Measurements from ENCODE around the gene NCOA6.
"Not testable (repeated sequence)": the region's sequence is repeated elsewhere in the genome, so short reads cannot be mapped to it uniquely, and the experiment has no call there.

The NCOA6 gene

DNA sequence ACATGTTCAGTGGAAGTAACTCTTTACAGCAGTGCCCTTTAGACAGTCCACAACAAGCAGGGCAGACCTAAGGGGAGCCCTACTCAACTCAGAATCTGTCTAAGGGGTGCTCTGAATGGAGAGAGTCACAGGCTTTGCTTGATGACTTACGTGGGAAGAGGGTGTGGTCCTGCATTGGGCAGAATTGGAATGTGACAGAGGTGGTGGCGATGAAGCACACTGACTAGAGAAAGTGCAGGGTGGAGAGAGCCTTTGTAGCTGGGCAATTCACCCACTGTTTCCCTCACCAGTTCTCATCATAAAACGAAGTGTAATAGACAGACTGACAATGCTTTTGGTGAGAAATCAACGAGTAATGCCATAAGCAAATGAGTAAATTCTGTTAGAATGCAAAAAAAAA is 110.1 kb downstream of the NCOA6 start:
- no peak overlapping the region for H3K4me3 ChIP-seq (ENCODE audit: low read length)
- no peaks in the 10 kb centered on the region for H3K9me3 ChIP-seq (replicated peaks; ENCODE audit: low read length)
- H3K4me1 ChIP-seq (ENCODE audit: control insufficient read depth, insufficient read depth, low read length), result peaks cover 19% of the 10 kb centered on the region
- H3K4me2 ChIP-seq (ENCODE audit: low read length), result no peak overlapping the region
- H3K36me3 ChIP-seq (ENCODE audit: insufficient read depth, low read length), result peaks cover 30% of the 10 kb centered on the region
- no peak overlapping the region for H3K9ac ChIP-seq (ENCODE audit: low read depth, low read length)
- H3K27me3 ChIP-seq (ENCODE audit: control insufficient read depth, insufficient read depth, low read length), result no peaks in the 10 kb centered on the region

DNA sequence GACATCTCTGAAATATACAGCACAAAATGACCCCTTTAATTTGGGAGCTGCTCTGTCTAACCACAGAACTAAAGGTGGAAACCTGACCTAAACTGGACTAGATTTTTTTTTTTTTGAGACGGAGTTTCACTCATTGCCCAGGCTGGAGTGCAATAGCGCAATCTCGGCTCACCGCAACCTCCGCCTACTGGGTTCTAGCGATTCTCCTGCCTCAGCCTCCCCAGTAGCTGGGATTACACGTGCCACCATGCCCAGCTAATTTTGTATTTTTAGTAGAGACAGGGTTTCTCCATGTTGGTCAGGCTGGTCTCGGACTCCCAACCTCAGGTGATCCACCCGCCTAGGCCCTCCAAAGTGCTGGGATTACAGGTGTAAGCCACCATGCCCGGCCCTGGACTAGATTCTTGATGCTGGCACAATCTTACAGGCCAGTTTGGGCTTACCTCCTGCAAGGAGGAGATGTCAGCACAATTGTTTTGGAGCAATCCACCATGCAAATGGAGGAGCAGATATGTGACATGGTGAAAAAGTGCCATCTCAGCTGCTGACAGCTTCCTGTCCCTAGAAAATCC is 111.4 kb downstream of the NCOA6 start:
- H3K27me3 ChIP-seq (ENCODE audit: control insufficient read depth, insufficient read depth, low read length); H3K9ac ChIP-seq (ENCODE audit: low read depth, low read length); H3K9me3 ChIP-seq (replicated peaks; ENCODE audit: low read length); H3K4me3 ChIP-seq (ENCODE audit: low read length): not testable (repeated sequence)
- H3K4me1 ChIP-seq (ENCODE audit: control insufficient read depth, insufficient read depth, low read length), result peaks cover 26% of the 10 kb centered on the region
- peaks cover 30% of the 10 kb centered on the region for H3K36me3 ChIP-seq (ENCODE audit: insufficient read depth, low read length)
- peak overlapping the region; percentile 36 for H3K4me2 ChIP-seq (ENCODE audit: low read length)

- Histone ChIP-seq H3K4me2 (ENCODE audit: low read length) (peak overlapping the region; percentile 36), H3K36me3 (ENCODE audit: insufficient read depth, low read length) (peaks cover 30% of the 10 kb centered on the region), H3K9ac (ENCODE audit: low read depth, low read length) (no peak overlapping the region), H3K9me3 (replicated peaks; ENCODE audit: low read length) (no peaks in the 10 kb centered on the region), H3K4me1 (ENCODE audit: control insufficient read depth, insufficient read depth, low read length) (peaks cover 30% of the 10 kb centered on the region), H3K27me3 (ENCODE audit: control insufficient read depth, insufficient read depth, low read length) (no peaks in the 10 kb centered on the region), H3K4me3 (ENCODE audit: low read length) (no peak overlapping the region)
Observed at GRCh38 chr20:34713194-34713943, 112.1 kb downstream of the NCOA6 start.

DNA sequence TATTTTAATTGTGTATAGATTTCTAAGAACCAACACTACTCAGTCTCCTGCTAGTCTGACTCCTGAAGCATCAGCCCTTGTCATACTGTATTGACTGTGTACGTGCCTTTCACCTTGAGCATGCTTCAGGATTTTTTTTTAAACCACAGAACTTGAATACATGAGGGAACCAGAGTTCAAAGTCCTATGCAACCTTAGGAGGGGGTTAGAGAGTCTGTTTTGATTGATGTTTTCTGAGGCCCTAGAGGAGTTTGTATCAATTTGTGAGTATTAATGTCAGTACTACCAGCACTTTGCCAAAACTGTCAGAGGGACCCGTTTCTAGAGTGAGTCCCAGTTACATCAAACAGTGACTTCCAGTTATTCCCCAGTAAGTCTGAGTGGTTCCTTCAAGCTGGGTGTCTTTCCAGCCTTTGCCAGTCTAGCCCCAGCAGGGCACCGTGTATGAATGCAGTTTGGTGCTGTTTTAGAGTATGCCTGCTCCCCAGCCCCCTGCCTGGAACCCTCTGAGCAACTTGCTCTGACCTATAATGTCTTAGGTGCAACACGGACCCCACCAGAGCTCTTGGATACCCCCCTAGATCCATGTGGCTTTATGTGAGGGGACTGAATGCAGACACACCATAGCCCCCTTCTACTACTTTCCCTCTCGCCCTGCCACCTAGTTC is 112.8 kb downstream of the NCOA6 start:
- Histone ChIP-seq H3K4me1 (ENCODE audit: control insufficient read depth, insufficient read depth, low read length) (peaks cover 30% of the 10 kb centered on the region), H3K27me3 (ENCODE audit: control insufficient read depth, insufficient read depth, low read length) (no peaks in the 10 kb centered on the region), H3K9ac (ENCODE audit: low read depth, low read length) (no peak overlapping the region), H3K4me2 (ENCODE audit: low read length) (peak overlapping the region; percentile 4), H3K4me3 (ENCODE audit: low read length) (no peak overlapping the region), H3K9me3 (replicated peaks; ENCODE audit: low read length) (no peaks in the 10 kb centered on the region), H3K36me3 (ENCODE audit: insufficient read depth, low read length) (peaks cover 30% of the 10 kb centered on the region)

DNA sequence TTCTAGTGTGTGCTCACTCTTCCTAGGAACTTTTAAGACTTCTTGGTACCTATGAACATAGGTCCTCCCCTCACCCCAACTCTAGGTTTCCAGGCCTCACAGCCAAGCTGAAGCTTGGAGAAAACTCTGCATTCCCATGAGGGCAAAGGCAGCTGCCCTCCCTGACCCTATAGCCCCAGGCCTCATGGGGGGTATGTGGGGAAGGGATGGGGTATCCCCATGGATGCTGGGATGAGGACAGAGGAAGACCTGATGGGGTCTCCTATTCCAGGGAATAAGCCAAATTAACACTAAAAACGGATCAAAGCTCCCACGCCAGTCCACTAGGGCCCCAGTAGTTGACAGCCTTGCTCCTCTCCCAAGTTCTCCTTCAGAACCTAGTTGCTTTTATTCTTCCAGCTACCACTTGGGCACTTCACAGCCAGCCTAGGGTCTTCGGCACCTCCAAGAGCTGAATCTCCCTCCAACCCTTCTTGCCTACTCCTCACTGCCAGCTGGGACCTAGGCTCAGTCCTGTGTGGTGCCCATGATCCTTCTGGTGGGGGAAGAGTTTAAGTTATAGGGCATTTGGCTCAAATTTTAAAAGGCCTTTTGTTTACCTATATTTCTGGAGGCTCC is 113.5 kb downstream of the NCOA6 start:
- Histone ChIP-seq H3K4me3 (ENCODE audit: low read length) (no peak overlapping the region), H3K9me3 (replicated peaks; ENCODE audit: low read length) (no peaks in the 10 kb centered on the region), H3K4me2 (ENCODE audit: low read length) (no peak overlapping the region), H3K36me3 (ENCODE audit: insufficient read depth, low read length) (peaks cover 27% of the 10 kb centered on the region), H3K4me1 (ENCODE audit: control insufficient read depth, insufficient read depth, low read length) (peaks cover 30% of the 10 kb centered on the region), H3K27me3 (ENCODE audit: control insufficient read depth, insufficient read depth, low read length) (no peaks in the 10 kb centered on the region), H3K9ac (ENCODE audit: low read depth, low read length) (no peak overlapping the region)

- peaks cover 30% of the 10 kb centered on the region for H3K4me1 ChIP-seq (ENCODE audit: control insufficient read depth, insufficient read depth, low read length)
- no peak overlapping the region for H3K4me3 ChIP-seq (ENCODE audit: low read length)
- H3K9ac ChIP-seq (ENCODE audit: low read depth, low read length), result no peak overlapping the region
- peaks cover 27% of the 10 kb centered on the region for H3K36me3 ChIP-seq (ENCODE audit: insufficient read depth, low read length)
- no peak overlapping the region for H3K4me2 ChIP-seq (ENCODE audit: low read length)
- H3K9me3 ChIP-seq (replicated peaks; ENCODE audit: low read length), result no peaks in the 10 kb centered on the region
- H3K27me3 ChIP-seq (ENCODE audit: control insufficient read depth, insufficient read depth, low read length), result no peaks in the 10 kb centered on the region
Observed at GRCh38 chr20:34710861-34711574, 114.4 kb downstream of the NCOA6 start.

DNA sequence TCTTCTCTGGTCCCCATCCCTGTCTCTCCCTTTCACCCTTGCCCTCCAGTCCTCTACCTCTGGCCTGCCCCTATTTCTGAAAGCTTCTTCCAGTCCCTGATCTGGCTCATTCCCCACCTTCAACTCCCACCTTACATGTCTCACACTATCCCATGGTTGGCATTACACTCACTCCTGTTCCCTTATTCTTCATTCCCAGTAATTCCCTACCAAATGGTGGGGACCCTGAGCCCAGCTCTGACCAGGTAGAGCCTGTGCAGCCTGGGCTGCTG is 114.9 kb downstream of the NCOA6 start:
- Histone ChIP-seq H3K4me3 (ENCODE audit: low read length) (peak overlapping the region; percentile 82), H3K36me3 (ENCODE audit: insufficient read depth, low read length) (peaks cover 27% of the 10 kb centered on the region)

GRCh38 chr20:34709831-34710567 is 115.5 kb downstream of the NCOA6 start:
- H3K4me3 ChIP-seq (ENCODE audit: low read length), result peak overlapping the region; percentile 82
- H3K4me2 ChIP-seq (ENCODE audit: low read length), result peak overlapping the region; percentile 93
- no peaks in the 10 kb centered on the region for H3K27me3 ChIP-seq (ENCODE audit: control insufficient read depth, insufficient read depth, low read length)
- peaks cover 27% of the 10 kb centered on the region for H3K36me3 ChIP-seq (ENCODE audit: insufficient read depth, low read length)
- peak overlapping the region; percentile 83 for H3K9ac ChIP-seq (ENCODE audit: low read depth, low read length)
- H3K9me3 ChIP-seq (replicated peaks; ENCODE audit: low read length), result no peaks in the 10 kb centered on the region
- H3K4me1 ChIP-seq (ENCODE audit: control insufficient read depth, insufficient read depth, low read length), result peaks cover 39% of the 10 kb centered on the region

More for the DNA sequence above, 114.9 kb downstream of the NCOA6 start:
- no peaks in the 10 kb centered on the region for H3K27me3 ChIP-seq (ENCODE audit: control insufficient read depth, insufficient read depth, low read length)
- H3K9ac ChIP-seq (ENCODE audit: low read depth, low read length), result peak overlapping the region; percentile 83
- H3K4me1 ChIP-seq (ENCODE audit: control insufficient read depth, insufficient read depth, low read length), result peaks cover 34% of the 10 kb centered on the region
- no peaks in the 10 kb centered on the region for H3K9me3 ChIP-seq (replicated peaks; ENCODE audit: low read length)
- peak overlapping the region; percentile 93 for H3K4me2 ChIP-seq (ENCODE audit: low read length)

DNA sequence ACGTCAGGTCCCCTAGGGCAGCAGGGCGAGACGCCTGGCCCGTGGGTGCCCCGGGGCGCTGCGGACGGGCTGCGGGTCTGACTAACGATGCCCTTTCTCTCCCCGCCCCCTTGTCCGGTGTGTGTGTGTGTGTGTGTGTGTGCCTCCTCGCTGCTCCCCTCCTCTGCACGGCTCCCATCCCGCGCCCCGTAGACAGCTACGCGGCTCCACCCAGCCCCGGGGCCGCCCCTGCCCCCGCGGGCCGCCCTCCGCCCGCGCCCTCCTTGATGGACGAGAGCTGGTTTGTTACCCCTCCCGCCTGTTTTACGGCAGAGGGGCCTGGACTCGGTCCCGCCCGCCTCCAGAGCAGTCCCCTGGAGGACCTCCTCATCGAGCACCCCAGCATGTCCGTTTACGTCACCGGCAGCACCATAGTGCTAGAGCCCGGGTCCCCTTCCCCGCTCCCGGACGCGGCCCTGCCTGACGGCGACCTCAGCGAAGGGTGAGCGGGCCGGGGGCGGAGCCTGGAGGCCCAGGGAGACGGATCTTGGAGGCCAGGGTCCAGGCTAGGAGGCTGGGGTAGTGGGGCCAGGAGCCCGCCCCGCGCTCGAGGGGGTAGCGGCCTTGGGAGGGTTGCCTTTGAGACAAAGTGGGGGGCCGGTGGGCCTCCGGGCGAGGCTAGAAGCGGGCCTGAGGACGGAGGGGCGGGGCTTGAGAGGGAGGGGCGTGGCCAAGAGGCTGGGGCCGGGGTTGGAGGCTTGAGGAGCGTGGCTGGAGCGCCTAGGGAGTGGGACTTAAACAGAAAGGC is 116.2 kb downstream of the NCOA6 start:
- H3K4me2 ChIP-seq (ENCODE audit: low read length), result peak overlapping the region; percentile 93
- H3K9ac ChIP-seq (ENCODE audit: low read depth, low read length), result peak overlapping the region; percentile 83
- H3K36me3 ChIP-seq (ENCODE audit: insufficient read depth, low read length), result peaks cover 20% of the 10 kb centered on the region
- H3K9me3 ChIP-seq (replicated peaks; ENCODE audit: low read length), result no peaks in the 10 kb centered on the region
- H3K4me1 ChIP-seq (ENCODE audit: control insufficient read depth, insufficient read depth, low read length), result peaks cover 42% of the 10 kb centered on the region
- peak overlapping the region; percentile 82 for H3K4me3 ChIP-seq (ENCODE audit: low read length)
- no peaks in the 10 kb centered on the region for H3K27me3 ChIP-seq (ENCODE audit: control insufficient read depth, insufficient read depth, low read length)

GRCh38 chr20:34708621-34709043 is 116.8 kb downstream of the NCOA6 start:
- Histone ChIP-seq H3K9ac (ENCODE audit: low read depth, low read length) (peak overlapping the region; percentile 83), H3K4me1 (ENCODE audit: control insufficient read depth, insufficient read depth, low read length) (peaks cover 36% of the 10 kb centered on the region), H3K27me3 (ENCODE audit: control insufficient read depth, insufficient read depth, low read length) (no peaks in the 10 kb centered on the region), H3K9me3 (replicated peaks; ENCODE audit: low read length) (no peaks in the 10 kb centered on the region), H3K4me2 (ENCODE audit: low read length) (peak overlapping the region; percentile 93), H3K36me3 (ENCODE audit: insufficient read depth, low read length) (peaks cover 19% of the 10 kb centered on the region), H3K4me3 (ENCODE audit: low read length) (peak overlapping the region; percentile 82)
